ENCODE results near the gene RPS6KA1.
A peak's percentile ranks its signal among the peaks of the same experiment; 100 is the strongest.
"Not testable (repeated sequence)": the region's sequence is repeated elsewhere in the genome, so short reads cannot be mapped to it uniquely, and the experiment has no call there.

Gene RPS6KA1

GRCh38 chr1:26529655-26530409, at the start of gene RPS6KA1:
RPS6KA1 (plus strand) TSS chr1:26529761; CDS start chr1:26529921, 160 bp downstream.
- peak; percentile 88 for DNase-seq

- no peak for DNase-seq
Measured at GRCh38 chr1:26482921-26483320, 46.6 kb upstream of the RPS6KA1 start.

DNA sequence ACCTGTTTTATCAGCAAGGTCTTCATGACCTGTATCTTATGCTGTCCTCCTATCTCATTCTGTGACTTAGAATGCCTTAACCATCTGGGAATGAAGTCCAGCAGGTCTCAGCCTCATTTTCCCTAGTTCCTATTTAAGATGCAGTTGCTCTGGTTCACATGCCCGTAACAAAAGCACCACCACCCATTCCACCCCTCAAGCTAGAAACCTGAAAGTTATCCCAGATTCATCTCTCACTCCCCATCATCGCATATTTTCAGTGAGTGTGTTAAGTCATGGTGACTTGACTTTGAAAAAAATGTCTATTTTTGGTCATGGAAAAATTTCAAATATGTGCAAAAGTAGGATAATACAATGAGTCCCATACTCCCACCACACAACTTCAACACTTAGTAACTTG, 45.6 kb upstream of the RPS6KA1 start:
- no peak for DNase-seq

DNA sequence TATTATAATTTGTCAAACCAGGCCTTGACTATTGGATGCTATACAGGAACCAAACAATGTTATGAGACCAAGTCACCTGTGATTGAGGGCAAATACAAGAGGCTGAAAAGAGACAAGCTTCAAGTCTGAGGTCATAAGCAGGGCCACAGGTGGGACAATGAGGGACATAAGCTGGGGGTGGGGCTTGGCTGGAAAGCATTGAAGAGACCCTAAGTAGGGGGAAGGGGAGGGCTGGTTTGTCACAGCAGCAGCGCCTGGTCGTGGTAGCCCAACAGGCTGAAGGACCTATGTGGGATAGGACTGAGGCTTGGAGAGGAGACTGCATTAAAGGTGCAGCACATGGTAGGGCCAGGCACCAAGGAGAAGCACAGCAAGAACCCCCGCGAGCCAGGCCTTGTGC, 39.4 kb upstream of the RPS6KA1 start:
- no peak for DNase-seq

GRCh38 chr1:26493267-26493666, 36.3 kb upstream of the RPS6KA1 start:
- DNase-seq: no peak

DNA sequence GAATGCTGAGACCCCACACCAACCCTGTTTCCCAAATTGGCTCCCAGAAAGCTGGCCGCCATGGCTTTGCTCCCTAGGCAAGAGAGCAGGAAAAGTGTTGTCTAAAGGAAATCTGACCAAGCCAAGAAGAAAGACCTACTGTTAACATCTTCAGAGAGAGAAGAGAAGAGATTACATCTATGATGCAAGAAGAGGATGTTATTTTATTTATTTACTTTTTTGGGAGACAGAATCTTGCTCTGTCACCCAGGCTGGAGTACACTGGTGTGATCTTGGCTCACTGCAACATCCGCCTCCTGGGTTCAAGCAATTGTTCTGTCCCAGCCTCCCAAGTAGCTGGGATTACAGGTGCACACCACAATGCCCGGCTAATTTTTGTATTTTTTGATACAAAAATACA, 35.6 kb upstream of the RPS6KA1 start:
- DNase-seq: no peak

DNA sequence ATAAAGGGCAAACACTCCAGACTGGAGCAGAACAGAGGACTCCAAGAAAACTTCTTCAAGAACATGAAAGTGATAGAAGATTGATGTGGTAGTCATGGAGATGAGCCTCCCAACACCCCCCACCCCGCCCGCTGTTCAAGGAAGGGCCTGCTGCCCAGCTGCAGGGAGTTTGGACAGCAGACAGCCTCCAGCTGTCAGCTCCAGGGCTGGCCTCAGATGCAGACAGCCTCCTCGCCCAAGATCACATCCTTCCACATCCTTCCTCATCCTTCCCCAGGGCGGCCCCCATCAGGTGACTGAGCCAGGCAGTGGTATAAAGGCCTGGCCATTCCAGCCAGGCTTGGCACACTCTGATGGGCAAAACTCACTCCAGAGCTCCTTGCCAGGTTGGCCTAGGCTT, 32.7 kb upstream of the RPS6KA1 start:
- no peak for DNase-seq

DNA sequence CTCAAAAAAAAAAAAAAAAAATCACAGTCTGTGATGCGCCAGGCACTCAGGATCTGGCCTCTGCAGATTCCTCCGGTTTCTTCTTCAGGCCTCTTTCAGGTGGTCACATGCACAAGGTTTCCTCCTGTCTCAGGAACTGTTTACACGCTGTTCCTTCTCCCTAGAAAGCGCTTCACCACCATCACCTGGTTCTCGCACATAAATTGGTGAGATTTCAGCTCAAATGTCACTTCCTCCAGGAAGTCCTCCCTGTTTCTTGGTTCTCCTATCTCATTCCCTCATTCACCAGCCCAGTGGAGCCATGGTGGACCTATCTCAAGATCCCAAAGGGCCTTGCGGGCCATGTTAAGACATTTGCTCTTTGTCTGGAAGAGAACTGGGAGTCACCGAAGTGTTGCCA, 30.7 kb upstream of the RPS6KA1 start:
- DNase-seq: no peak

DNA sequence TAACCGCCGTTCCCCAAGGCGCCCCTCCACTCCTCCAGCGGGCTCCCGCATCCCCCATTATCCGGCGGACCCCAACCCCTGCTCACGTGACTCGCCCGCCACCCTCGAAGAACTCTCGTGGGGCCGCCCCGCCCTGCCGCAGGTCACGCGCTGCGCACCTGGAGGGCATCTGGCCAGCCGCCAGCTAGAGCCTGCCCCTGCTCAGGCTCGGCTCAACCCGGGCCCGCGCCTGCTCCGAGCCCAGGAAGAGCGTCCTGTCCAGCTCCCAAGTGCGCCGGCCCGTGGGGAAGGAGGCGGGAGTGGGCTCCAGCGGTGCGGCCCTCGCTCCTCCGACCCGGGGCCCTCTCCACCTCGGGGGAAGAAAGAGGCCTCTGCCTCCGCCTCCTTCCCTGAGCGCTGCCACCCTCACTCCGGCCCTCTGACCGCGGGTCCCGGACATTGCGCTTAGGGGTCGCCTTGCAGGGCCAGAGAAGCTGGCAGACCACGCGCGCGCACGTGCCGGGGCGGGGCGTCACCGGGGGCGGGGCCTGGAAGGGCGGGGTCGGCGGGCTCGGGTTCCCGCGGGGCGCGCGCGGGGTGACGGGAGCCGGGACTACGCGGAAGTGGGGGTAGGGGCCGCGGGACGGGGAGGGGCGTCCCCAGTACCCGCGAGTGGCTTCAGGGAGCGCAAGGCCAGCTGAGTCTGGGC, 28.9 kb upstream of the RPS6KA1 start:
- peak; percentile 99 for DNase-seq

DNA sequence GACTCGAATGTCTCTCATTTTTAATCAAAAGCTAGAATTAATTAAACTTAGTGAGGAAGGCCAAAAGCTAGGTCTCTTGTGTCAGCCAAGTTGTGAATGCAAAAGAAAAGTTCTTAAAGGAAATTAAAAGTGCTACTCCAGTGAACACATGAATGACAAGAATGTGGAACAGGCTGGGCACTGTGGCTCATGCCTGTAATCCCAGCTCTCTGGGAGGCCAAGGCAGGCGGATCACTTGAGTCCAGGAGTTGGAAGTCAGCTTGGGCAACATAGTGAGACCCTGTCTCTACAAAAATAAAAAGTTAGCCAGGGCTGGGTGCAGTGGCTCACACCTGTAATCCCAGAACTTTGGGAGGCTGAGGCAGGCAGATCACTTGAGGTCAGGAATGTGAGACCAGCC, 18.9 kb upstream of the RPS6KA1 start:
- DNase-seq: not testable (repeated sequence)

- not testable (repeated sequence) for DNase-seq
Measured at GRCh38 chr1:26515836-26516235, 13.7 kb upstream of the RPS6KA1 start.

DNA sequence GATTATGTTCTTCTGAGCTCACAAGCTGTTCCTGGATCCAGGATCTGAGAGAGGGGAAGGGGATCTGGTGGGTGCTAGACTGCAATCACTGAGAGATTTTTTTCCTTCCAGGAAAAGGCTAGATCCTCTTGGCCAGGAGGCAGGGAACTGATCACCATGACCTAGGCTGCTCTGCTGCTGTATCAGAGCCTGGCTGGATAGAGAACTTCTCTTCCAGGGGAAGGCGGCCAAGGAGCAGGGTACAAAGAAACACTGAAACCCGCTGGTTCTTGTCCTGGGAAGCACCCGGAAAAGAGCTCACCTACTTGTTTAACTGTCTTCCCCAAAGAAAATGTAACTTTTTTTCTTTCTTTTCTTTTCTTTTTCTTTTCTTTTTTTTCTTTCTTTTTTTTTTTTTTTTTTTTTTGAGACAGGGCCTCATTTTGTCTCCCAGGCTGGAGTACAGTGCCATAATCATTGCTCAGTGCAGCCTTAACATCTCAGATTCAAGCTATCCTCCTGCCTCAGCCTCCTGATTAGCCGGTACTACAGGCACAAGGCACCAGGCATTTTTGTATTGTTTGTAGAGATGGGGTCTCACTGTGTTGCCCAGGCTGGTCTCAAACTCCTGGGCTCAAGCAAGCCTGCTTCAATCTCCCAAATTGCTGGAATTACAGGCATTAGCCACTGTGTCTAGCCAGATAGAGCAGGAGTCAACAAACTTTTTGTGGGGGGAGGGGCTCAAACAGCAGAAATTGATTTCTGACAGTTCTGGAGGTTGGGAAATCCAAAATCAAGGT, 12.4 kb upstream of the RPS6KA1 start:
- DNase-seq: no peak

DNA sequence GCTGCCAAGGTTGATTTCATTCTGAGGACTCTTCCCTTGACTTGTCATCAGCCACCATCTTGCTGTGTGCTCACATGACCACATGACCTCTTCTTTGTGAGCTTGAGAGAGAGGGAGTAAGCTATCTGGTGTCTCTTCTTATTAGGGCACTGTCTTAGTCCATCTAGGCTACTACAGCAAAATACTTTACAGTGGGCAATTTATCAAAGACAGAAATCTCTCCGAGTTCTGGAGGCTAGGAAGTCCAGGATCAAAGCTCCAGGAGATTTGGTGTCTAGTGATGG, 11.9 kb upstream of the RPS6KA1 start:
- no peak for DNase-seq

GRCh38 chr1:26518355-26518754, 11.2 kb upstream of the RPS6KA1 start:
- DNase-seq: no peak

GRCh38 chr1:26520339-26520738, 9.2 kb upstream of the RPS6KA1 start:
- DNase-seq: no peak

GRCh38 chr1:26521669-26522030, 7.9 kb upstream of the RPS6KA1 start:
- DNase-seq: no peak

- no peak for DNase-seq
Measured at GRCh38 chr1:26522073-26522472, 7.5 kb upstream of the RPS6KA1 start.

- DNase-seq: no peak
Measured at GRCh38 chr1:26524181-26524580, 5.4 kb upstream of the RPS6KA1 start.

GRCh38 chr1:26526287-26526686, 3.3 kb upstream of the RPS6KA1 start:
- DNase-seq: no peak

- DNase-seq: no peak
Measured at GRCh38 chr1:26529405-26529654, 231 bp upstream of the RPS6KA1 start.

DNA sequence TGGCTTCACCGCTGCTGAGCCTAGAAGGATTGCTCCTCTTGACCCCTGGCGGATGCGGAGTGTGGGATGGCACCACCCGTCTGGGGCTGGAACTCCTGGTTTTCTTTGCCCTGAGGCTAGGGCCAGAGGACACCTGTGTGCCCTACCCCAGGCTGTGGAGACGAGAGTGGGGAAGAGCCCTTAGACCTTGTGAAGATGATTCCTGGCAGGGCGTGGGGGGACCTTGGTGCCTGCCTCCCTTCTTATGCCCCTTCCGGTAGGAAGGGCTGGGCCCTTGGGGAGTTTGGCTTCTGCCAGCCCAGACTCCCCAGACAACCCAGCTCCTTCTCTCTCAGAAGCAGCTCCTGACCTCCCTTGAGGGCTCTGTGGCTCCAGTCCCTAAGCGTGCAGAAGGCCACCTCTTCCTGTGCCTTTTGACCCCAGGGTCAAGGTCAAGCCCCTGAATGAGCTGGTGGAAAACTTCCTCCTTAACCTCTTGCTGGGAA, 891 bp downstream of the RPS6KA1 start:
- DNase-seq: no peak

- no peak for DNase-seq
Measured at GRCh38 chr1:26530895-26531598, 1.5 kb downstream of the RPS6KA1 start.

GRCh38 chr1:26531651-26532131, 2.1 kb downstream of the RPS6KA1 start:
- DNase-seq: no peak
